Kidney epithelial cell (primary cell): ENCODE measurements around the gene UBE2M. TPM values are rescaled to one million over a fixed set of nuclear protein-coding genes. Genes with fewer than 3 reads are reported as not detected.

ENCODE experiments used
- DNase-seq: peaks from one replicate; pipeline ENCODE4 v3.0.0-alpha.2; 2010; ENCODE audit warnings: low read depth
- H3K27me3 ChIP-seq: 2 replicates; pipeline ENCODE4 v1.6.0; 2011; ENCODE audit warnings: low read length; ENCODE audit not compliant: control insufficient read depth, insufficient read depth
- H3K36me3 ChIP-seq: 2 replicates; pipeline ENCODE4 v1.5.1; 2011; ENCODE audit warnings: low read length; ENCODE audit not compliant: control insufficient read depth, insufficient read depth
- H3K4me3 ChIP-seq: 2 replicates; pipeline ENCODE4 v1.5.1; 2011; ENCODE audit warnings: low read depth, mild to moderate bottlenecking, control low read depth, low read length
- total RNA-seq: library from RNA; depleted of rRNA; stranded (reverse); fragments of >200 nt; gene quantifications from 2 replicates; pipeline ENCODE4 v1.2.3, GENCODE V29; 2015
- TF ChIP-seq, protein P1 (sequence below): IDR thresholded peaks from 2 replicates; pipeline ENCODE4 v1.5.1; 2011; ENCODE audit warnings: mild to moderate bottlenecking, moderate library complexity, low read length, control low read depth, inconsistent platforms; ENCODE audit not compliant: insufficient read depth, poor library complexity, severe bottlenecking

UBE2M gene
- total RNA-seq, 1 donor from 2014 or later, result 50.3 TPM

DNA sequence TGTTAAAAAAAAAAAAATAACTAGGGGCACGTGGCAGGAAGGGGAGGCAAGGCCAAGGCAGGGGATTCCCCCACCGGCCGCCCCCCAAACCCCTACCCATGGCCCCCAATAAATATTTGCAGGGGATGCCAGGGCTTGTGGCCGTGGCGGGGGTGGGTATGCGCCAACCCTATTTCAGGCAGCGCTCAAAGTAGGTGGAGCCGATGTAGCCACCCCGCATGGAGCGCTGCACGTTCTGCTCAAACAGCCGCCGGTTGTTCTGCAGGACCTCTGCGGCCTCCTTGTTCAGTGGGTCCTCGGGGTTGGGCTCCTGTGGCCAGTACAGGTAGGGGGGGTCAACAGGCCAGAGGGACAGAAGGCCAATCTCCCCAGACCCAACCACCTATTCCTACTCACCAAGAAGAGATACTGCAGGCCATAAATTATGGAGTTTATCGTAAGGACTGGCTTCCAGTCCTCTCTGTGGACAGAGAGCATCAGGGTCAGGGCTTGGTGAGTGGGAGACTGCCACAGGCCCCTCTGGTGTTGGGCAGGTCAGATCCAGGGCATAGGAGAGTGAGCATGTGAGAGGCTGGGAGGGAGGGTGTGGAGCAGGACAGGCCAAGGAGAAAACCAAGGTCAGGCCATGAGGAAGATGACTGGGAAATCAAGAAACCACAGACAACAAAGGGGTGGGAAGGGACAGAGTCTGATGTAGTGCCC is 2.3 kb downstream of the UBE2M start:
- no peak for DNase-seq
- H3K36me3 ChIP-seq, result peaks cover 2% of the 10 kb centered on the region
- no peak overlapping the region for H3K4me3 ChIP-seq
- no peaks in the 10 kb centered on the region for H3K27me3 ChIP-seq
- TF ChIP-seq, protein P1, sequence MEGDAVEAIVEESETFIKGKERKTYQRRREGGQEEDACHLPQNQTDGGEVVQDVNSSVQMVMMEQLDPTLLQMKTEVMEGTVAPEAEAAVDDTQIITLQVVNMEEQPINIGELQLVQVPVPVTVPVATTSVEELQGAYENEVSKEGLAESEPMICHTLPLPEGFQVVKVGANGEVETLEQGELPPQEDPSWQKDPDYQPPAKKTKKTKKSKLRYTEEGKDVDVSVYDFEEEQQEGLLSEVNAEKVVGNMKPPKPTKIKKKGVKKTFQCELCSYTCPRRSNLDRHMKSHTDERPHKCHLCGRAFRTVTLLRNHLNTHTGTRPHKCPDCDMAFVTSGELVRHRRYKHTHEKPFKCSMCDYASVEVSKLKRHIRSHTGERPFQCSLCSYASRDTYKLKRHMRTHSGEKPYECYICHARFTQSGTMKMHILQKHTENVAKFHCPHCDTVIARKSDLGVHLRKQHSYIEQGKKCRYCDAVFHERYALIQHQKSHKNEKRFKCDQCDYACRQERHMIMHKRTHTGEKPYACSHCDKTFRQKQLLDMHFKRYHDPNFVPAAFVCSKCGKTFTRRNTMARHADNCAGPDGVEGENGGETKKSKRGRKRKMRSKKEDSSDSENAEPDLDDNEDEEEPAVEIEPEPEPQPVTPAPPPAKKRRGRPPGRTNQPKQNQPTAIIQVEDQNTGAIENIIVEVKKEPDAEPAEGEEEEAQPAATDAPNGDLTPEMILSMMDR, result no peak

DNA sequence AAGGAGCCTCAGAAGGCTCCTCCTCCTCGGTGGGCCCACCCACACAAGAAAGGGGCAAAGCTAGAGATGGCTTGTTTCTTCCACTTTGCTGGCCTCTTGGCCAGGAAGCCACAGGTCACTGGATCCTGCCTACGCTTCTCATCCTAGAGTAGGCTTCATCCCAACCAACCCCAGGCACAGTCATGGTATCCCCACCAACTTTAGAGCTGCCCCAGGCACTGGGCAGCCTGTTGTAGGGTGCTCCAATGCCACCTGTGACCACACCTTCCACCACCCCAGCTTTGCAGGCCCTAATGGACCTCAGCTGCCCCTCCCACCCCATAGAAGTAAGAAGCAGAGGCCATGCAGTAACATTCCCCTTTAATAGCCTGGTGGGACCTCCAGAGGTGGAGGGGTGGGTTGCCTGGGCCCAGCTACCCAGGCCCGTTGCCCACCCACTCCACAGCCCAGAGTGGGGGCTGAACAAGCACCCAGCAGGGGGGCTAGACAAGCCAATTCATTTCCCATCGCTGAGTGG is 3.0 kb downstream of the UBE2M start:
- TF ChIP-seq, protein P1, result no peak
- DNase-seq, result no peak
- Histone ChIP-seq H3K36me3 (peaks cover 3% of the 10 kb centered on the region), H3K27me3 (no peaks in the 10 kb centered on the region), H3K4me3 (peak overlapping the region; percentile 71)

DNA sequence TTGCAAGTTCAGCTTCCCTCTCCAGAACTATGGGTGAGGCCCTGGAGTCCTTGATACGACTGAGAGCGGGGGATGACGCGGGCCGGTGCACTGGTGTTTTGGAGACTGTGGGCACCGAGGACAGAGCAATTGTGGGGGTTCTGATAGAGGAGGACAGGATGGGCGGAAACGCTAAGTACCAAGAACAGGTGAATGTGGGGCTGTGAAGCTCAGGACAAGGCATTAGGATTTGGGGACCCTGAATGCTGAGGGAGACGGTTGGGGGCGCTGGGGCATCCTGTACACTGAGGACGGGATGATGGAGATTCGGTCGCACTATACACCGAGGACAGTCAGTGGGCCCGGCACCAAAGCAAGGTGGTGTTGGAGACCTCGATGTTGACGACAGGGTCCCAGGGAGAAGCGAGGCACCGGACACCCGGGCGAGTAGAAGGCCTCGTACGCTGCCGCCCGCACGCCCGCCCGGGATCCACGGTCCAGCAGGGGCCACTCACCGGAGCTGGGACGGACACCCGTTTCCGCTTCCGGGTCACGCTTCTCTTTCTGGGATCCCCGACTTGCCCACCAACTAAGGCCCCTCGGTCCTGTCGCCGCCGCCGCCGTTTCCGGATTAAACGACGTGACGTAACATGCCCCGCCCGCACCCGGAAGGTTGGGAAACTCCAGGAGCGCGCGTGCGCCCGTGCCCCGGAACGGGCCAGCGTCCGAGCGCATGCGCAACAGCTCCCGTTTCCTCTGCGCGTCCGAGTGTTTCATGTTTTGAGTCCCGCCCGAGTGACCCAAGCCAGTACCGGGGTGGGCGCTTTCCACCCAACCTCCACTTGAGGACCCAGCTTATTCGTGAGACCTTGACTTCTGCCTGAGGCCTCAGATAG is 3.7 kb downstream of the UBE2M start, which contains the start of gene CHMP2A:
CHMP2A (minus strand) TSS at position 612 of the 875 bp plus-strand sequence. CDS start 893 bp downstream, outside the sequence.
- Histone ChIP-seq H3K4me3 (peak within 1 kb of the TSS; percentile 71), H3K27me3 (no peaks in the 10 kb centered on the region), H3K36me3 (peaks cover 6% of the 10 kb centered on the region)
- TF ChIP-seq, protein P1, result no peak
- DNase-seq, result peak; percentile 71

DNA sequence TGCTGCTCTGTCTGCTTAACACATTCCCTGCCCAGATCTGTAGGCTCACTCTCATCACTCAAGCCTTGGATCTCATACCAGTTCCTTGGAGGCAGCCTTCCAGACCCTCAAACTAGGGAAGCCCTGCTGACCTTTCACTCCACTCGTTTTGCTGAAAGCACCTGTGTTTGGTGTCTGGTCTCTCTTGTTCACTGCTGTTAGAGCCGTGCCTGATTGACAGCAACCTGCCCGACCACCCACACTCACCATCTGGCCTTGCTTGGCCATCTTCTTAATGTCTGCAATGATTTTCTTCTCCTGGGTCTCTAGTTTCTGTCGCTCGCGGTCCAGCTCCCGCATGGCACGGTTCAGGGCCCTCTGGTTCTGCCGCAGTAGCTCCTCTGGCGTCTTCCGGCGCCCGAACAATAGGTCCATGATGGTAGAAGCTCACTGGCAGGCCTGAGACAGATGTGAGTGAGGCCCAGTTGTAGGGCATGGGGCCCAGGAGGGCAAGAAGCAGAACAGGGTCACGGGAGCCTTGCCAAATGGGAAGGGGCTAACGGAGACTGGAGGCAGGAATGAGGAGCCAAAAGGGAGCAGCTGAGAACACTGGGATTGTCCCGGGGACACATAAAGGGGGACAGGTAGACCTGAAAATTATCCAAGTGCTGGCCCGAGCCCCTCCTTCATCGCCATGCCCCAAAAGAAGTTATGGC is 4.5 kb downstream of the UBE2M start:
- Histone ChIP-seq H3K36me3 (peaks cover 8% of the 10 kb centered on the region), H3K27me3 (no peaks in the 10 kb centered on the region), H3K4me3 (peak overlapping the region; percentile 71)
- DNase-seq, result no peak
- TF ChIP-seq, protein P1, result no peak

DNA sequence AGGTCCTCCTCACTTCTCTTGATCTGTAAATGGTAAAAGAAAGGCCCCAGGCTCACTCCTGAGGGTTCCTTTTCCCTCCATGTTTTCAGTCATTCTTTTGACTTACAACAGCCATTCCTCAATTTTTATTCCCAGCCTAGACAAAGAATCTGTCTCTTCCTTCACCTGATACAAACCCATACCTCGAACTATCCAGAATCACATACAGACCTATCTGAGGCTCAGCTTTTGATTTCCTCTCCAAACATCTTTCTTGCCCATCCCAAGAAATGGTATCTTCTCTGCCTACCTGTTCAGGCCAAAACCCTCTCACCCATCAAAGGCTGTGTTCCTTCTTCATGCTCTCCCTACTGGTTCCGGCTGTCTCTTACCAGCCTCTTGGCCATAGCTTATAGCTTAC is 5.8 kb downstream of the UBE2M start:
- DNase-seq, result no peak
- Histone ChIP-seq H3K4me3 (no peak overlapping the region), H3K27me3 (no peaks in the 10 kb centered on the region), H3K36me3 (peaks cover 15% of the 10 kb centered on the region)
- TF ChIP-seq, protein P1, result no peak
